GM19438 (cell line): ENCODE measurements around the gene MAPK9.
A peak's percentile ranks its signal among the peaks of the same experiment; 100 is the strongest.
"Not testable (repeated sequence)": the region's sequence is repeated elsewhere in the genome, so short reads cannot be mapped to it uniquely, and the experiment has no call there.

ENCODE experiments used
- ATAC-seq: cut with Tn5 transposase; IDR thresholded peaks from one replicate; pipeline ENCODE4 v1.9.1; 2021; ENCODE audit warnings: low read depth; ENCODE audit not compliant: unreplicated experiment

Gene MAPK9

GRCh38 chr5:180328296-180329137 is 36.6 kb upstream of the MAPK9 start:
- ATAC-seq = peak; percentile 87

DNA sequence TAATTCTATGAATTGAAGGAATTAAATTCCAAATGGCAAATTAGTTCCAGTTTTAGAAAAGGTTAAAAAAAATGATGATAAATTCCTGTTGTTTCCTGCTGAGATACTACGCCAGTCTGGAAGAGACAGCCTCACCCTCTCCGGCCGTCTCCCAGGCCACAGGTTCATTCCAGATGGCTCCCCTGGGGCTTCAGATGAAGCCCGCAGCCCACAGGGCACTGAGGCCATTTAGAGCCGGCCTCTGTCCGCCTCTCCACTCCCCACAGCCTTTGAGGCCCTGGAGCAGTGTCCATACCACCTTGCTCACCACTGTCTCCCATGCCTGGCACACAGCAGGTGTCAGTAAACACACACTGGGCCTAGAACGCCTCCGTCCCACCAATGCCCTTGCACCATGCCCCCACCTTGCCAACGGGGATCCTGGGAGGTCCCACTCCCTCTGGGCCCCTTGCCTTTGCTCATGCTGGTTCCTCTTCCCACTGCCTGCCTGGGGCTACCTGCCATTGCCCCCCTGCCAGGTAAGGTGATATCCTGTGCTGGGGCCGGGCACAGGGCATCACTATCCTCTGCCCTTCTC is 35.2 kb upstream of the MAPK9 start:
- no peak for ATAC-seq

GRCh38 chr5:180324601-180324950 is 32.7 kb upstream of the MAPK9 start:
- no peak for ATAC-seq

GRCh38 chr5:180323941-180324600 is 32.2 kb upstream of the MAPK9 start:
- no peak for ATAC-seq

DNA sequence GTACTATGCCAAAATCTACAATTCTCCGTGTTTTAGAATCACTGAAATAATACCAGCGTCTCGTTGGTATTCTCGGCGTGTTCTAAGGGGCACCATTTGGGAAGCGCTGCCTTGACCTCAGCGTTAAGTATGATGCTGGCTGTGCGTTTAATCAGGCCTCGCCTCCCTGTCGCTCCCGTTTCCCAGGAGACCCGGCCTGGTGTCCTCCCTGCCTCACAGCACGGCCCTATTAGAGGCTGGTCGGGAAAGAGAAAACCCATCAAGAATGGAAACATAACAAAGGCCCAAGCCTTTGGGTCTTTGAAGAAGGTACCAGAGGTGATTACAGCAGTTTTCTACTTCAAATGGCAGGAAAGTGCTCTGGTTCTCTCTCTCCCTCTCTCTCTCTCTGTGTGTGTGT is 31.3 kb upstream of the MAPK9 start:
- ATAC-seq = no peak

- no peak for ATAC-seq
Measured at GRCh38 chr5:180318456-180319089, 26.7 kb upstream of the MAPK9 start.

DNA sequence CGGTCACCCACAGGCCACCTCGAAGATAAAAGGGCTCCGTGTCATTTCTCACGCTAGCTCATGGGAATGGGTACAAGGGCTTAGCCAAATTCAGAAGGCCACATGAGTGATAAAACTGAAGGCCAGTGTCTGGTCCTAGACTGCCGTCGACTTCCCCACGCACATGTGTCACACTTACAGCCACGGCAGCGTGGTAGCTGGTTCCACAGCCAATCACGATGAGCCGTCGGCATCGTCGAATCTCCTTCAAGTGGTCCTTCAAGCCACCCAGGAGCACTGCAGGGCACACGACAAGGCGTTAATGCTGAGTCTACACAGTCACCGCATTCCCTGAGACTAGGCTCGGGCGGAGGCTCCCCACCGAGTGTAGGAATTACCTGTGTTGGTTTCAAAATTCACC is 24.7 kb upstream of the MAPK9 start:
- no peak for ATAC-seq

GRCh38 chr5:180315762-180316212 is 23.9 kb upstream of the MAPK9 start:
- ATAC-seq = peak; percentile 78

DNA sequence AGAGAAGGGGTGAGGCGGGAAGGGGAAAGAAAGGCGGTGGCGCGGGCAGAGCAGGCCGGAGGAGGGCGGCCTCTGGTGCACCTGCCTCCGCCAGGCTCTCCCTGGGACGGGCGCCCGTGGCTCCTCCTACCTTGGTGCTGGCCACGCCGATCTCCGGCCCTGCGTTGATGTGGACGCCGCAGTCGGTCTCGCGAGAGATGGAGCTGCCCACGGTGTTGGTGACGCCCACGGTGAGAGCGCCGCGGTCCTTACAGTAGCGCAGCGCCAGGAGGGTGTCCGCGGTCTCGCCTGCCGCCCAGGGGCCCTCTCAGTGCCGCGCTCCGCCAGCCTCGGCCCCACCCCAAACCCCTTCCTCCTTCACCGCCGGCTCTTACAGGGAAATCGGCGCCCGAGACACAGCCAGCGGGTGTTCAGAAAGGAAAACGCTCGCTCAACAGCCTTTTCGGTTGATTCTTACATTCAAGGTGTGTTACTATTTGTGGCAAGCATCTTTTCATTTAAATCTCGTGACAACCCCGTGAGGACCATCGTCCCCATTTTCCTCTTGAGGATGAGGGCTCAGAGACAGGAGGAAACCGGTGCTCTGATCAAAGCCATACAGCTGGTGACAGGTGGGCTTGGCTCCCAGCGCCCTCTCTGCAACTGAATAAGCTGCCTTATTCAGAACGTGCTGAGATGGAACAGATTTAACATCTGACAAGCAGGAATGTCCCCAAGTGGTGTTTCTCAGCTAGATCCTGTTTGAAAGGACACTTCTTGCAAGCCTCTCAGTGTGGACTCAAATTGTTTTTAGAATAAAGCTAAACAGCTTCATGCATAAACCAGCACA is 22.0 kb upstream of the MAPK9 start:
- no peak for ATAC-seq

DNA sequence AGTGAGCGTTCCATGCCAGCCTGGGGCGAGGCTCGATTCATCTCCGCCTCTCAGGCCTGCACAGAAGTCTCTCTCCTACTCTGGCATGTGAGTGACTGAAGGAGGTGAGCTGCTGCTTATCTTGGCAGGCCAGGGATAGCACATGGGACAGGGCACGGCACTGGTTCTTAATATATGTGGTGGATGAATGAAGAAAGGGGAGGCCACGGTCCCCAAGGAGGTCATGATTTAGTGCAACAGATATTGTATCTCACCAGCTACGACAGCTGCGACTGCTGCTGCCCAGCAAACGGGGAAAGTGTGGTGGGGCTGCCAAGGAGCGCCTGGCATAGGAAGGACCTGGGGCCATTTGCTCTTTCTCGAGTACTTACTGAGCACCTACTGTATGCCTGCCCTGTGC is 19.3 kb upstream of the MAPK9 start:
- ATAC-seq = no peak

GRCh38 chr5:180306796-180307195 is 14.9 kb upstream of the MAPK9 start:
- ATAC-seq = no peak

- no peak for ATAC-seq
Measured at GRCh38 chr5:180305481-180305880, 13.6 kb upstream of the MAPK9 start.

GRCh38 chr5:180304431-180305375 is 12.8 kb upstream of the MAPK9 start:
- ATAC-seq = no peak

- ATAC-seq = no peak
Measured at GRCh38 chr5:180304016-180304292, 12.1 kb upstream of the MAPK9 start.

DNA sequence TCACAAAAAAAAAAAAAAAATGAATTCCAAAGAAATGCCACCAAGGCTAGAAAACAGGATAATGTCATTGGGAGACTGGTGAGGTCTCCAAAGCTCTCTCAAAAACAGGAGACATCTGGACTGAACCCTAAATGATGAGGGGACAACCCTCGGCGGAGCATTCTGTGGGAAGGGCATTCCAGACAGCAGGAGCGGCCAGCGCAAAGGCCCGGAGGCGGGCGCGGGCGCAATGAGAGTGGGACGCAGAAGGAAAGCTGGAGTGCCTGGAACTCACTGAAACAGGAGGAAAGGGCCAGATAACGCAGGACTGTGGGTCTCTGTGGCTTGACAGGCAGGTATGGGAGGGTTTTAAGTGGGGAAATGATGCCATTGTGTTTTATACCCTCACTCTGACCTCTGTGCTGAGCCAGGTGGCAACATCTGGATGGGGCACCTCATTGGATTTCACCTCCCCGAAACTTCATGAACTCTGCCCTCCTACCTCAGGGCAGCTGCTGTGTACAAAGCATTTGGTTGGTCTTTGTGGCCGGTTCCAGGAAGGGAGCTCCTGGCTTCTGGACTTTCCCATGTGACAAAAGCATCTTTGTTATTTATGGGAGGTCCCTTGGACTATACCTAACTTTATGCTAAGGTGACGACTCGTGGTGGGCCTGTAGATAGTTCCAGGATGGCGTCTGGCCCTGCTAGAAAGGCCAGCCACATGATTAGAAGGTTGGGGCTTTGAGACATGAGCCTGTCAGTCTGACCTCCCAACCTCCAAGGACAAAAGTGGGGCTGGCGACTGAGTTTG is 11.5 kb upstream of the MAPK9 start:
- no peak for ATAC-seq

- ATAC-seq = no peak
Measured at GRCh38 chr5:180302256-180302655, 10.4 kb upstream of the MAPK9 start.

DNA sequence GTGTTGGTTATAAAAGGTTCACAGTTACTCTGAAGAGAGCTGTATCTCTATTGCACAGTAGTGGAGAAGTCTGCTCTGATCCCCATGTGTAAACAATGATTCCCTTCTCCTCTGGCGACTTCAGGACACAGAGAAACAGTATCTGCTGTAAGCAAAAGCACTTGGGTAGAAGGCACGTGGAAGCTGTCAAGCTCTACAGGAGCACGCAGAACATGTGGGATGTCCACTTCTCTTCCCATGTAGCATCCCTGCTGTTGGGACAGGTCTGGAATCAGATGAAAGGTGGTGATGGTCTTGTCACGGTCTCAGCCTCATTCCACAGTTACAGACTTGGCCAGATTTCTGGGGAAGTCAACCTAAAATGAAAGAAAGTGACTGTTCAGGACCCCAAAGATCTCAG is 9.4 kb upstream of the MAPK9 start:
- no peak for ATAC-seq

DNA sequence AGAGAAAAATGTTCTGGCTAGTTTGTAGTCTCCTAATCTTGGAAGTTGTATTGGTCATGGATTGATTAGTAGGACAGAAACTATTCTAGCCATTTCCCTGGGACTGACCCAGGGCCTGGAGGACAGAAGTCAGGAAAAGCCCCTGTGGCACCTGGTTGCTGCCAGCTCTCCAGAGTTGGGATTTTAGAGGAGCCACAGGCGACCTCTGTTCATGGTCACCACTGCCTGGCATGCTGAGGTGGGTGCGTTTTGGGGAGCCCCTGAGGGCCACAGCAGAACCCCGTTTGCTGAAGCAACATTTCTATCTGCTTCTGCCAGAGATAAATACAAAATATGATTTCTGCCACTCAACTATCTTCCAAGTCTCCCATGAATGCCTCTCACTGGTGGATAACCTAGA is 7.6 kb upstream of the MAPK9 start:
- no peak for ATAC-seq

GRCh38 chr5:180299014-180299413 is 7.1 kb upstream of the MAPK9 start:
- not testable (repeated sequence) for ATAC-seq
